ENCODE measurements around the gene CAPN14. TPM values are rescaled to one million over a fixed set of nuclear protein-coding genes. Genes with fewer than 3 reads are reported as not detected.

The CAPN14 gene
- total RNA-seq, 4 donors from 2014 or later: under 0.01 to 0.29 (median 0.14) TPM; not detected in 1

Small RNA genes within 50 kb of the gene (small RNA-seq; reads per million reads assigned to genes)
- not detected for gene RNA5SP90

Other genes with a start within 250 kb of the CAPN14 start
- gene GALNT14, start 79.1 kb downstream of the CAPN14 start, total RNA-seq: 1 to 10 TPM in 1 of 4 donors, under 1 TPM in 1, not detected in 2; 0.58 to 4.0 TPM
- 10 to 100 TPM in 1 of 4 donors, 1 to 10 TPM in 3; 2.6 to 13.1 (median 4.8) TPM for gene EHD3, start 16.6 kb upstream of the CAPN14 start, total RNA-seq
- under 1 TPM in 1 of 4 donors, not detected in 3; 0.35 TPM for gene XDH, start 197.2 kb upstream of the CAPN14 start, total RNA-seq

Data from uterus (tissue), 4 donors.